Measurements from ENCODE around the gene FEN1. TPM values are rescaled to one million over a fixed set of nuclear protein-coding genes. Genes with fewer than 3 reads are reported as not detected.

Gene FEN1
- polyA plus RNA-seq, 2 of the 4 experiments (the other 2 are of a cell fraction), result 38.4 to 105 TPM

DNA sequence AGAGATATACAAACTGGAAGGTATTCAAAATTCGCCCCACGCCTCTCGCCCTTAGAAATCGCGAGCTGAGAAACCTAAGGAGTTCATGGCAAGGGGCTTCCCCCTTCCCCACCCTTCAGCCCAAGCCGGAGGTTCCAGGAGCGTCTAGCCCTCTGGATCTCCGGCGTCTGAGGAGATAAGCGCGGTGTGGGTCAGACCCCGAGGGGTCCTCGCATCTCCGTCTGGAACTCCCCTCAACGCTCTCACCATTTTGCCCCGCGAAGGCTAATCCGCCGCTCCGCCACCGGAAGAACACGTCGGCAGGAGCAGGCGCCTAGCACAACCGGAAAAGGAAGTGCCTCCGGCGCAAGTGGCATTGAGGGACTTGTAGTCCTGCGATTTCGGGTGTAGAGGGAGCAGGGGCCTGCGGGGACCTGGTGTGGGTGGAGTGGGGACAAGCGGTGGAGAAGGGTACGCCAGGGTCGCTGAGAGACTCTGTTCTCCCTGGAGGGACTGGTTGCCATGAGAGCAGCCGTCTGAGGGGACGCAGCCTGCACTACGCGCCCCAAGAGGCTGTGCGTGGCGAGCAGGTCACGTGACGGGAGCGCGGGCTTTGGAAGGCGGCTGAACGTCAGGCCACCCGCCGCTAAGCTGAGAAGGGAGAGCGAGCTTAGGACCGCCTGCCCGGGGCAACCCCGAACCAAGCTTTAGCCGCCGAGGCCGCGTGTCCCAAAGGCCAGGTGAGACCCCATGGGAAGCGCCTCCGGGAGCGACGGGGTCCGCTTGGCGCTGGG, at the start of gene FEN1, which contains the start of gene TMEM258 (continued):
- 0 out of 2 replicates have a peak, but pooled peaks have one; percentile 33 for TF ChIP-seq REST (IDR thresholded peaks at IDR 0.05)
- peak; percentile 83; the same call in 1 of the 3 replicates for TF ChIP-seq BCL3 (IDR thresholded peaks at IDR 0.05)
- TF ChIP-seq GATA3 (IDR thresholded peaks at IDR 0.05; ENCODE audit: borderline replicate concordance), result no peak
- TF ChIP-seq KDM5A (IDR thresholded peaks at IDR 0.05), result peak; percentile 89
- TF ChIP-seq, protein P1, sequence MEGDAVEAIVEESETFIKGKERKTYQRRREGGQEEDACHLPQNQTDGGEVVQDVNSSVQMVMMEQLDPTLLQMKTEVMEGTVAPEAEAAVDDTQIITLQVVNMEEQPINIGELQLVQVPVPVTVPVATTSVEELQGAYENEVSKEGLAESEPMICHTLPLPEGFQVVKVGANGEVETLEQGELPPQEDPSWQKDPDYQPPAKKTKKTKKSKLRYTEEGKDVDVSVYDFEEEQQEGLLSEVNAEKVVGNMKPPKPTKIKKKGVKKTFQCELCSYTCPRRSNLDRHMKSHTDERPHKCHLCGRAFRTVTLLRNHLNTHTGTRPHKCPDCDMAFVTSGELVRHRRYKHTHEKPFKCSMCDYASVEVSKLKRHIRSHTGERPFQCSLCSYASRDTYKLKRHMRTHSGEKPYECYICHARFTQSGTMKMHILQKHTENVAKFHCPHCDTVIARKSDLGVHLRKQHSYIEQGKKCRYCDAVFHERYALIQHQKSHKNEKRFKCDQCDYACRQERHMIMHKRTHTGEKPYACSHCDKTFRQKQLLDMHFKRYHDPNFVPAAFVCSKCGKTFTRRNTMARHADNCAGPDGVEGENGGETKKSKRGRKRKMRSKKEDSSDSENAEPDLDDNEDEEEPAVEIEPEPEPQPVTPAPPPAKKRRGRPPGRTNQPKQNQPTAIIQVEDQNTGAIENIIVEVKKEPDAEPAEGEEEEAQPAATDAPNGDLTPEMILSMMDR (IDR thresholded peaks at IDR 0.05), result no peak
- no peak for TF ChIP-seq RNF2 (IDR thresholded peaks at IDR 0.05; ENCODE audit: borderline replicate concordance, low read depth)
- TF ChIP-seq, protein P2, sequence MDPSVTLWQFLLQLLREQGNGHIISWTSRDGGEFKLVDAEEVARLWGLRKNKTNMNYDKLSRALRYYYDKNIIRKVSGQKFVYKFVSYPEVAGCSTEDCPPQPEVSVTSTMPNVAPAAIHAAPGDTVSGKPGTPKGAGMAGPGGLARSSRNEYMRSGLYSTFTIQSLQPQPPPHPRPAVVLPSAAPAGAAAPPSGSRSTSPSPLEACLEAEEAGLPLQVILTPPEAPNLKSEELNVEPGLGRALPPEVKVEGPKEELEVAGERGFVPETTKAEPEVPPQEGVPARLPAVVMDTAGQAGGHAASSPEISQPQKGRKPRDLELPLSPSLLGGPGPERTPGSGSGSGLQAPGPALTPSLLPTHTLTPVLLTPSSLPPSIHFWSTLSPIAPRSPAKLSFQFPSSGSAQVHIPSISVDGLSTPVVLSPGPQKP (IDR thresholded peaks at IDR 0.05; ENCODE audit: low read depth, low read length), result 0 out of 2 replicates have a peak, but pooled peaks have one; percentile 5
- TF ChIP-seq NR3C1 (IDR thresholded peaks at IDR 0.05), result no peak
- TF ChIP-seq BHLHE40 (IDR thresholded peaks at IDR 0.05; ENCODE audit: low read depth, low read length), result peak; percentile 26; the same call in 1 of the 2 replicates
- TF ChIP-seq MAX (IDR thresholded peaks at IDR 0.05), result peak; percentile 89
- TF ChIP-seq MAFK (IDR thresholded peaks at IDR 0.05; ENCODE audit: partially characterized antibody), result no peak
- no peak for TF ChIP-seq RCOR1 (IDR thresholded peaks at IDR 0.05; ENCODE audit: low read depth, low read length)
- no peak for TF ChIP-seq RAD21 (conservative IDR thresholded peaks at IDR 0.05 in 1 of 2, IDR thresholded peaks at IDR 0.05 in 1 of 2)
- no peak for TF ChIP-seq HEYL (CRISPR knock-in tag; IDR thresholded peaks at IDR 0.05)
- TF ChIP-seq CHD2 (IDR thresholded peaks at IDR 0.05; ENCODE audit: low read length, partially characterized antibody), result no peak
- TF ChIP-seq HOXB5 (CRISPR knock-in tag; IDR thresholded peaks at IDR 0.05), result 0 out of 2 replicates have a peak, but pooled peaks have one; percentile 30
- TF ChIP-seq SREBF2 (IDR thresholded peaks at IDR 0.05), result no peak
- TF ChIP-seq JUNB (IDR thresholded peaks at IDR 0.05), result no peak
- TF ChIP-seq NPAS2 (CRISPR knock-in tag; IDR thresholded peaks at IDR 0.05; ENCODE audit: borderline replicate concordance), result no peak
- TF ChIP-seq, protein P3, sequence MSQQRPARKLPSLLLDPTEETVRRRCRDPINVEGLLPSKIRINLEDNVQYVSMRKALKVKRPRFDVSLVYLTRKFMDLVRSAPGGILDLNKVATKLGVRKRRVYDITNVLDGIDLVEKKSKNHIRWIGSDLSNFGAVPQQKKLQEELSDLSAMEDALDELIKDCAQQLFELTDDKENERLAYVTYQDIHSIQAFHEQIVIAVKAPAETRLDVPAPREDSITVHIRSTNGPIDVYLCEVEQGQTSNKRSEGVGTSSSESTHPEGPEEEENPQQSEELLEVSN (IDR thresholded peaks at IDR 0.05; ENCODE audit: borderline replicate concordance, low read depth), result peak; percentile 86
- no peak for TF ChIP-seq EHF (CRISPR knock-in tag; IDR thresholded peaks at IDR 0.05)
- no peak for TF ChIP-seq ZNF302 (CRISPR knock-in tag; IDR thresholded peaks at IDR 0.05)
- TF ChIP-seq ZC3H11A (IDR thresholded peaks at IDR 0.05), result no peak
- TF ChIP-seq SMC3 (IDR thresholded peaks at IDR 0.05), result no peak

Measured in A549 (cell line).